Trophoblast cell (in vitro differentiated cells and primary cell): Measurements from ENCODE around the gene MRTFA. TPM values are rescaled to one million over a fixed set of nuclear protein-coding genes. Genes with fewer than 3 reads are reported as not detected.
A peak's percentile ranks its signal among the peaks of the same experiment; 100 is the strongest.

Experiments used
- DNase-seq, 2 donors: peaks; one replicate each; pipeline ENCODE4 v3.0.0-alpha.2; 2016
- H2AFZ ChIP-seq: 2 replicates; pipeline ENCODE4 v1.6.1; 2013; ENCODE audit warnings: low read length, moderate library complexity, mild to moderate bottlenecking; ENCODE audit not compliant: insufficient read depth, poor library complexity
- H2AK5ac ChIP-seq: 2 replicates; pipeline ENCODE4 v1.6.1; 2013; ENCODE audit warnings: mild to moderate bottlenecking, low read length
- H2BK120ac ChIP-seq: 2 replicates; pipeline ENCODE4 v1.6.1; 2013; ENCODE audit warnings: low read length, mild to moderate bottlenecking, moderate library complexity; ENCODE audit not compliant: insufficient read depth, poor library complexity
- H2BK12ac ChIP-seq: 2 replicates; pipeline ENCODE4 v1.6.1; 2013; ENCODE audit warnings: mild to moderate bottlenecking, low read length, moderate library complexity
- H2BK5ac ChIP-seq: 2 replicates; pipeline ENCODE4 v1.6.1; 2013; ENCODE audit warnings: low read length, low read depth, moderate library complexity, mild to moderate bottlenecking; ENCODE audit not compliant: poor library complexity
- H3K14ac ChIP-seq: 2 replicates; pipeline ENCODE4 v1.6.1; 2013; ENCODE audit warnings: mild to moderate bottlenecking, low read length
- H3K18ac ChIP-seq: 2 replicates; pipeline ENCODE4 v1.6.1; 2013; ENCODE audit warnings: mild to moderate bottlenecking, low read length
- H3K23ac ChIP-seq: 2 replicates; pipeline ENCODE4 v1.6.1; 2013; ENCODE audit warnings: low read length
- H3K27ac ChIP-seq: 2 replicates; pipeline ENCODE4 v1.5.1; 2013; ENCODE audit warnings: low read depth, mild to moderate bottlenecking, inconsistent platforms, low read length, moderate library complexity
- H3K27me3 ChIP-seq: 2 replicates; pipeline ENCODE4 v1.6.1; 2013; ENCODE audit warnings: inconsistent platforms, mild to moderate bottlenecking, low read length, moderate library complexity; ENCODE audit not compliant: insufficient read depth
- H3K36me3 ChIP-seq, 2 experiments: 1 replicate in 1 of 2; 2 replicates in 1 of 2; pipeline ENCODE4 v1.6.1; 2013; ENCODE audit warnings: low read length in 2 of 2, mild to moderate bottlenecking in 2 of 2, moderate library complexity in 1 of 2; ENCODE audit not compliant: insufficient read depth in 2 of 2, control insufficient read depth in 1 of 2
- H3K4ac ChIP-seq: 2 replicates; pipeline ENCODE4 v1.6.1; 2013; ENCODE audit warnings: low read depth, mild to moderate bottlenecking, low read length, moderate library complexity
- H3K4me1 ChIP-seq, 2 experiments: 1 replicate in 1 of 2; 2 replicates in 1 of 2; pipeline ENCODE4 v1.6.1; 2013; ENCODE audit warnings: low read length in 2 of 2, mild to moderate bottlenecking in 2 of 2, moderate library complexity in 1 of 2; ENCODE audit not compliant: insufficient read depth in 2 of 2, control insufficient read depth in 1 of 2
- H3K4me2 ChIP-seq: 2 replicates; pipeline ENCODE4 v1.6.1; 2013; ENCODE audit warnings: inconsistent platforms, mild to moderate bottlenecking, low read length, moderate library complexity
- H3K4me3 ChIP-seq: 2 replicates; pipeline ENCODE4 v1.5.1; 2013; ENCODE audit warnings: mild to moderate bottlenecking, low read depth, low read length, inconsistent platforms
- H3K79me1 ChIP-seq: one replicate; pipeline ENCODE4 v1.6.1; 2013; ENCODE audit warnings: low read length
- H3K79me2 ChIP-seq: 2 replicates; pipeline ENCODE4 v1.6.1; 2013; ENCODE audit warnings: low read length, mild to moderate bottlenecking; ENCODE audit not compliant: control insufficient read depth, insufficient read depth, poor library complexity
- H3K9ac ChIP-seq: 2 replicates; pipeline ENCODE4 v1.6.1; 2013; ENCODE audit warnings: mild to moderate bottlenecking, low read length
- H3K9me3 ChIP-seq: 2 replicates; pipeline ENCODE4 v1.6.1; 2013; ENCODE audit warnings: low read depth, mild to moderate bottlenecking, control low read depth, inconsistent platforms, low read length; ENCODE audit not compliant: insufficient read depth
- H4K12ac ChIP-seq: 2 replicates; pipeline ENCODE4 v1.6.1; 2013; ENCODE audit warnings: low read depth, mild to moderate bottlenecking, low read length, moderate library complexity
- H4K8ac ChIP-seq: 2 replicates; pipeline ENCODE4 v1.6.1; 2013; ENCODE audit warnings: low read depth, mild to moderate bottlenecking, low read length, moderate library complexity
- H4K91ac ChIP-seq: one replicate; pipeline ENCODE4 v1.6.1; 2013; ENCODE audit warnings: low read depth, mild to moderate bottlenecking, low read length, moderate library complexity
- WGBS: extraction: QIAGEN DNeasy Blood & Tissue Kit; methylation state at CpG from one replicate; pipeline ENCODE4 v1.1.7; 2013; ENCODE audit warnings: missing lambda C conversion rate; ENCODE audit not compliant: insufficient read length, insufficient coverage; ENCODE audit errors: extremely low coverage; 5-methylcytosine and 5-hydroxymethylcytosine counted together
- polyA plus RNA-seq: library from polyadenylated mRNA; stranded (reverse); fragments of 200-250 nt; gene quantifications from 2 replicates; pipeline ENCODE4 v1.2.3, GENCODE V29; 2013

The MRTFA gene
- polyA plus RNA-seq: 51.3 and 51.5 TPM in 2 replicates

GRCh38 chr22:40636380-40637182, at the start of gene MRTFA:
TSS of gene MRTFA (minus strand) at chr22:40636719.
- peak; percentile 99 to 100 for DNase-seq
- H3K14ac ChIP-seq: peak within 1 kb of the TSS; percentile 93
- H2BK5ac ChIP-seq: peak within 1 kb of the TSS; percentile 84
- peaks cover 9 to 12% of the 10 kb centered on the region in 2 experiments for H3K4me1 ChIP-seq
- WGBS: no CpG with 5 or more reads among the region's 82 CpGs
- peak within 1 kb of the TSS; percentile 78 for H4K12ac ChIP-seq
- peak within 1 kb of the TSS; percentile 100 for H3K4me3 ChIP-seq
- peak within 1 kb of the TSS; percentile 61 for H2AK5ac ChIP-seq
- peak within 1 kb of the TSS; percentile 89 for H3K4me2 ChIP-seq
- H3K4ac ChIP-seq: peak within 1 kb of the TSS; percentile 87
- peak within 1 kb of the TSS; percentile 96 for H4K8ac ChIP-seq
- peak within 1 kb of the TSS; percentile 93 for H3K9ac ChIP-seq
- H3K79me1 ChIP-seq: peaks cover 9% of the 10 kb centered on the region
- H3K23ac ChIP-seq: no peak within 1 kb of the TSS
- H3K27me3 ChIP-seq: no peaks in the 10 kb centered on the region
- peak within 1 kb of the TSS; percentile 93 for H3K18ac ChIP-seq
- peak within 1 kb of the TSS; percentile 96 for H2AFZ ChIP-seq
- no peaks in the 10 kb centered on the region for H3K9me3 ChIP-seq
- no peaks in the 10 kb centered on the region for H3K36me3 ChIP-seq
- peaks cover 21% of the 10 kb centered on the region for H3K79me2 ChIP-seq
- H2BK120ac ChIP-seq: peak within 1 kb of the TSS; percentile 87
- peak within 1 kb of the TSS; percentile 84 for H2BK12ac ChIP-seq
- peak within 1 kb of the TSS; percentile 75 for H3K27ac ChIP-seq
- H4K91ac ChIP-seq: peak within 1 kb of the TSS; percentile 93

GRCh38 chr22:40685406-40685805, 48.9 kb upstream of the MRTFA start:
- Histone ChIP-seq H2BK5ac (no peak overlapping the region), H2AFZ (no peak overlapping the region), H3K36me3 (peaks cover 11 to 12% of the 10 kb centered on the region in 2 experiments), H4K12ac (no peak overlapping the region), H3K18ac (no peak overlapping the region), H3K14ac (no peak overlapping the region), H2BK12ac (peak overlapping the region; percentile 55), H3K9me3 (peaks cover 1% of the 10 kb centered on the region), H4K8ac (peak overlapping the region; percentile 8), H3K79me1 (peaks cover 30% of the 10 kb centered on the region), H3K23ac (no peak overlapping the region), H2BK120ac (peak overlapping the region; percentile 72), H3K4me2 (no peak overlapping the region), H3K27me3 (no peaks in the 10 kb centered on the region), H3K79me2 (no peaks in the 10 kb centered on the region), H2AK5ac (peak overlapping the region; percentile 52), H3K4me3 (no peak overlapping the region), H4K91ac (peak overlapping the region; percentile 84), H3K9ac (no peak overlapping the region), H3K4ac (peak overlapping the region; percentile 10), H3K4me1 (peaks cover 17 to 28% of the 10 kb centered on the region in 2 experiments), H3K27ac (no peak overlapping the region)
- no CpG with 5 or more reads among the region's 3 CpGs for WGBS
- DNase-seq: no peak

- peaks cover 13 to 32% of the 10 kb centered on the region in 2 experiments for H3K4me1 ChIP-seq
- no peak overlapping the region for H3K9ac ChIP-seq
- peaks cover 33% of the 10 kb centered on the region for H3K79me1 ChIP-seq
- peak overlapping the region; percentile 32 for H3K14ac ChIP-seq
- H4K8ac ChIP-seq: peak overlapping the region; percentile 63
- peak overlapping the region; percentile 67 for H3K18ac ChIP-seq
- no peak overlapping the region for H3K4me3 ChIP-seq
- H4K91ac ChIP-seq: peak overlapping the region; percentile 84
- peaks cover under 1% of the 10 kb centered on the region for H3K79me2 ChIP-seq
- peaks cover 11 to 12% of the 10 kb centered on the region in 2 experiments for H3K36me3 ChIP-seq
- peaks cover 1% of the 10 kb centered on the region for H3K9me3 ChIP-seq
- no peaks in the 10 kb centered on the region for H3K27me3 ChIP-seq
- H3K4ac ChIP-seq: peak overlapping the region; percentile 7
- peak overlapping the region; percentile 57 for H2AK5ac ChIP-seq
- H4K12ac ChIP-seq: no peak overlapping the region
- no peak overlapping the region for H3K27ac ChIP-seq
- peak overlapping the region; percentile 55 for H2BK12ac ChIP-seq
- H2AFZ ChIP-seq: peak overlapping the region; percentile 15
- no peak overlapping the region for H3K4me2 ChIP-seq
- H2BK5ac ChIP-seq: peak overlapping the region; percentile 4
- DNase-seq: no peak
- peak overlapping the region; percentile 72 for H2BK120ac ChIP-seq
- no peak overlapping the region for H3K23ac ChIP-seq
- WGBS: no CpG with 5 or more reads among the region's 9 CpGs
These were observed 48.2 kb upstream of the MRTFA start for GRCh38 chr22:40684728-40685127.

GRCh38 chr22:40681451-40681850, 44.9 kb upstream of the MRTFA start:
- peak overlapping the region; percentile 83 for H2BK12ac ChIP-seq
- H3K18ac ChIP-seq: peak overlapping the region; percentile 36
- peak overlapping the region; percentile 9 for H2BK120ac ChIP-seq
- peaks cover 21 to 45% of the 10 kb centered on the region in 2 experiments for H3K4me1 ChIP-seq
- H3K27me3 ChIP-seq: no peaks in the 10 kb centered on the region
- H3K27ac ChIP-seq: no peak overlapping the region
- H3K79me1 ChIP-seq: peaks cover 38% of the 10 kb centered on the region
- peaks cover 4% of the 10 kb centered on the region for H3K79me2 ChIP-seq
- no peak overlapping the region for H3K9ac ChIP-seq
- H3K9me3 ChIP-seq: peaks cover 1% of the 10 kb centered on the region
- H4K12ac ChIP-seq: no peak overlapping the region
- no peak overlapping the region for H3K4me2 ChIP-seq
- H4K8ac ChIP-seq: peak overlapping the region; percentile 50
- H4K91ac ChIP-seq: peak overlapping the region; percentile 80
- H3K14ac ChIP-seq: peak overlapping the region; percentile 37
- peak overlapping the region; percentile 12 for H2BK5ac ChIP-seq
- H2AK5ac ChIP-seq: peak overlapping the region; percentile 89
- no peak overlapping the region for H3K4me3 ChIP-seq
- peak overlapping the region; percentile 47 for H3K4ac ChIP-seq
- no peak overlapping the region for H2AFZ ChIP-seq
- no CpG with 5 or more reads among the region's 19 CpGs for WGBS
- no peak overlapping the region for H3K23ac ChIP-seq
- DNase-seq: no peak
- peaks cover 11 to 12% of the 10 kb centered on the region in 2 experiments for H3K36me3 ChIP-seq
